ENCODE data around the gene AK8.
A peak's percentile ranks its signal among the peaks of the same experiment; 100 is the strongest.

Gene AK8

DNA sequence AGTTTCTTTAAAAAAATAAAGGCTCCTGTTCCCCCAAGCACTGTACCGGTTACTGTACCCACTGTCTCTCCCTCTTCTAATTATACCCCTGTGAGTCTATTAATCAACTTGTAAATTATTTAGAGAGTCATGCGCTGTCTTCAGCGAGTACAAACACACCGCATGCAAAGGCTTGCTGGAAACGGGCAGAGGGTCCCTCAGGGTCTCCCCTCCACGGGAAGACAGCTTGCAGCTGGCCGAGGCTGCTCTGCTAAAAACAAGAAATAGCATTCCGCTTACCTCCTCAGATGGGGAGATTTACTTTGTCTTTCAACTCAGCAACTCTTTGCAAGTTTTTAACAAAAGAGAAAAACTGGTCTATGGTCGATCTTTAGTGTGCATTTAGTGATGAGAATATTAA lies 71.8 kb downstream of the AK8 start:
- Histone ChIP-seq H3K14ac (ENCODE audit: low read length) (no peak overlapping the region), H3K9me3 (replicated peaks in 1 of 2; ENCODE audit: control insufficient read depth in 2 of 2, insufficient read depth in 1 of 2, low read depth in 1 of 2, low read length in 2 of 2) (no peaks in the 10 kb centered on the region), H3K18ac (ENCODE audit: low read length) (no peak overlapping the region), H3K27me3 (ENCODE audit: control insufficient read depth in 3 of 3, insufficient read depth in 3 of 3, low read depth in 1 of 3, low read length in 3 of 3) (peaks cover 0 to 7% (median 0%) of the 10 kb centered on the region in 3 experiments), H4K8ac (ENCODE audit: low read depth, low read length) (no peak overlapping the region), H2AK5ac (ENCODE audit: low read depth, low read length) (no peak overlapping the region), H3K79me1 (ENCODE audit: low read depth, low read length) (no peaks in the 10 kb centered on the region), H3K4ac (ENCODE audit: low read length) (no peak overlapping the region), H2BK5ac (ENCODE audit: low read length) (no peak overlapping the region), H3K4me2 (ENCODE audit: insufficient read depth, low read length, poor library complexity, severe bottlenecking) (no peak overlapping the region), H3K23ac (ENCODE audit: low read depth, low read length, poor library complexity) (no peak overlapping the region), H3K4me1 (ENCODE audit: control insufficient read depth in 2 of 2, insufficient read depth in 1 of 2, low read depth in 1 of 2, low read length in 2 of 2) (peaks cover 7 to 22% of the 10 kb centered on the region in 2 donors), H2BK12ac (ENCODE audit: low read length) (no peak overlapping the region), H4K91ac (ENCODE audit: low read depth, low read length, poor library complexity) (no peak overlapping the region), H2AFZ (ENCODE audit: low read length) (no peak overlapping the region), H3K4me3 (ENCODE audit: low read length in 2 of 2) (no peak overlapping the region), H3K27ac (replicated peaks; ENCODE audit: low read length) (no peak overlapping the region), H3K9ac (ENCODE audit: low read depth, low read length, poor library complexity) (no peak overlapping the region), H2BK120ac (ENCODE audit: low read depth, low read length) (no peak overlapping the region), H2BK15ac (ENCODE audit: low read length) (no peak overlapping the region), H3K36me3 (replicated peaks in 1 of 2; ENCODE audit: control insufficient read depth in 2 of 2, insufficient read depth in 2 of 2, low read length in 2 of 2) (no peaks in the 10 kb centered on the region)
- WGBS, 2 donors (ENCODE audit: extremely low coverage in 2 of 2, insufficient read length in 2 of 2, insufficient replicate concordance in 1 of 2) = no CpG with 5 or more reads among the region's 9 CpGs
- no peak for DNase-seq (ENCODE audit: low spot score)

- no CpG with 5 or more reads among the region's 20 CpGs for WGBS, 2 donors (ENCODE audit: extremely low coverage in 2 of 2, insufficient read length in 2 of 2, insufficient replicate concordance in 1 of 2)
- H2AK5ac ChIP-seq (ENCODE audit: low read depth, low read length) = peak overlapping the region; percentile 77
These were observed 73.3 kb downstream of the AK8 start for GRCh38 chr9:132804576-132805295.

DNA sequence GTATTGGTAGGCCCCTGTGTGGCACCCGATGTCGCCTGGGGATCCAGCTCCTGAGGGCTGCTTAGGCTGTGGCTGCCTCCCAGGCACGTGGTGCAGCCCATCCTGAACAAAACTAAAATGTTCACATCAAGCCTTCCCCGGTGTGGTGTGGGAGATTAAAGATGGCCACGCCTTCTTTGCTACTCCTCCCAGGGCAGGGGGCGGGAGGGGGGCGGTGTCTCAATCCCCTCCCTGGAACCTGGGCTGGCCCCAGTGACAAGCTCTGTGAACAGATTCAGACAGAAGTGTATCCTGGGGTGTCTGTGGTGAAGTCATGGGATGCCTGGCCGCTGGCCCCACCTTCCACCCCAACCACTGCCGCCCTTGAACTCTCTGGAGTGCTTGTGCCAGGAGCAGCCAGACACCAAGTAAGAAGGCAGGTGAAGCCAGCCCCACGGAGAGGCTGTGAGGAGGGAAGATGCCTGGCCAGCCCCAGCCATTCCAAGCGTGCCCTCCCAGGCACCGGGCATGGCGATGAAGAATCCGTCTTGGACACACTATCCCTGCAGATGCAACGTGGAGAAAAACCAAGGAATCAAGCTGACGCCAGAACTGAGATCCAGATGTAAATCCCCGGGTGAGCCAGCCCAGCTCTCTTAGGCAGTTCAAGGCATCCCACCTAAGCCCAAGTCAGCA lies 75.8 kb downstream of the AK8 start:
- Histone ChIP-seq H2AFZ (ENCODE audit: low read length) (no peak overlapping the region), H3K18ac (ENCODE audit: low read length) (peak overlapping the region; percentile 53), H2BK5ac (ENCODE audit: low read length) (peak overlapping the region; percentile 71), H3K4me3 (ENCODE audit: low read length in 2 of 2) (no peak overlapping the region), H3K27me3 (ENCODE audit: control insufficient read depth in 3 of 3, insufficient read depth in 3 of 3, low read depth in 1 of 3, low read length in 3 of 3) (peaks cover 0 to 13% (median 3%) of the 10 kb centered on the region in 3 experiments), H2BK15ac (ENCODE audit: low read length) (no peak overlapping the region), H3K79me1 (ENCODE audit: low read depth, low read length) (no peaks in the 10 kb centered on the region), H3K4ac (ENCODE audit: low read length) (no peak overlapping the region), H2BK12ac (ENCODE audit: low read length) (no peak overlapping the region), H3K27ac (replicated peaks; ENCODE audit: low read length) (no peak overlapping the region), H3K36me3 (replicated peaks in 1 of 2; ENCODE audit: control insufficient read depth in 2 of 2, insufficient read depth in 2 of 2, low read length in 2 of 2) (no peaks in the 10 kb centered on the region), H3K9me3 (replicated peaks in 1 of 2; ENCODE audit: control insufficient read depth in 2 of 2, insufficient read depth in 1 of 2, low read depth in 1 of 2, low read length in 2 of 2) (peaks cover 0 to 3% of the 10 kb centered on the region in 2 donors), H3K23ac (ENCODE audit: low read depth, low read length, poor library complexity) (no peak overlapping the region), H2BK120ac (ENCODE audit: low read depth, low read length) (no peak overlapping the region), H4K91ac (ENCODE audit: low read depth, low read length, poor library complexity) (no peak overlapping the region), H3K9ac (ENCODE audit: low read depth, low read length, poor library complexity) (peak overlapping the region; percentile 52), H3K4me1 (ENCODE audit: control insufficient read depth in 2 of 2, insufficient read depth in 1 of 2, low read depth in 1 of 2, low read length in 2 of 2) (peaks cover 6 to 20% of the 10 kb centered on the region in 2 donors), H2AK5ac (ENCODE audit: low read depth, low read length) (no peak overlapping the region), H3K4me2 (ENCODE audit: insufficient read depth, low read length, poor library complexity, severe bottlenecking) (no peak overlapping the region), H4K8ac (ENCODE audit: low read depth, low read length) (no peak overlapping the region), H3K14ac (ENCODE audit: low read length) (no peak overlapping the region)
- no CpG with 5 or more reads among the region's 17 CpGs for WGBS, 2 donors (ENCODE audit: extremely low coverage in 2 of 2, insufficient read length in 2 of 2, insufficient replicate concordance in 1 of 2)
- no peak for DNase-seq (ENCODE audit: low spot score)

More at GRCh38 chr9:132804576-132805295, 73.3 kb downstream of the AK8 start:
- no peak overlapping the region for H3K18ac ChIP-seq (ENCODE audit: low read length)
- H3K79me1 ChIP-seq (ENCODE audit: low read depth, low read length) = no peaks in the 10 kb centered on the region
- H3K4me2 ChIP-seq (ENCODE audit: insufficient read depth, low read length, poor library complexity, severe bottlenecking) = no peak overlapping the region
- no peaks in the 10 kb centered on the region for H3K9me3 ChIP-seq (replicated peaks in 1 of 2; ENCODE audit: control insufficient read depth in 2 of 2, insufficient read depth in 1 of 2, low read depth in 1 of 2, low read length in 2 of 2)
- no peak overlapping the region for H4K91ac ChIP-seq (ENCODE audit: low read depth, low read length, poor library complexity)
- H3K27me3 ChIP-seq (ENCODE audit: control insufficient read depth in 3 of 3, insufficient read depth in 3 of 3, low read depth in 1 of 3, low read length in 3 of 3) = peaks cover 0 to 8% (median 0%) of the 10 kb centered on the region in 3 experiments
- H2BK15ac ChIP-seq (ENCODE audit: low read length) = peak overlapping the region; percentile 46
- no peaks in the 10 kb centered on the region for H3K36me3 ChIP-seq (replicated peaks in 1 of 2; ENCODE audit: control insufficient read depth in 2 of 2, insufficient read depth in 2 of 2, low read length in 2 of 2)
- no peak overlapping the region for H3K14ac ChIP-seq (ENCODE audit: low read length)
- H3K4me3 ChIP-seq (ENCODE audit: low read length in 2 of 2) = no peak overlapping the region
- peak overlapping the region; percentile 32 for H2AFZ ChIP-seq (ENCODE audit: low read length)
- no peak overlapping the region for H2BK120ac ChIP-seq (ENCODE audit: low read depth, low read length)
- DNase-seq (ENCODE audit: low spot score) = no peak
- H4K8ac ChIP-seq (ENCODE audit: low read depth, low read length) = no peak overlapping the region
- H3K23ac ChIP-seq (ENCODE audit: low read depth, low read length, poor library complexity) = no peak overlapping the region
- no peak overlapping the region for H3K27ac ChIP-seq (replicated peaks; ENCODE audit: low read length)
- H3K4me1 ChIP-seq (ENCODE audit: control insufficient read depth in 2 of 2, insufficient read depth in 1 of 2, low read depth in 1 of 2, low read length in 2 of 2) = peaks cover 7 to 22% of the 10 kb centered on the region in 2 donors
- H2BK12ac ChIP-seq (ENCODE audit: low read length) = no peak overlapping the region
- no peak overlapping the region for H3K9ac ChIP-seq (ENCODE audit: low read depth, low read length, poor library complexity)
- no peak overlapping the region for H3K4ac ChIP-seq (ENCODE audit: low read length)
- H2BK5ac ChIP-seq (ENCODE audit: low read length) = no peak overlapping the region

GRCh38 chr9:132801659-132802058 lies 76.4 kb downstream of the AK8 start:
- H3K4me1 ChIP-seq (ENCODE audit: control insufficient read depth in 2 of 2, insufficient read depth in 1 of 2, low read depth in 1 of 2, low read length in 2 of 2) = peaks cover 5 to 18% of the 10 kb centered on the region in 2 donors
- no peaks in the 10 kb centered on the region for H3K79me1 ChIP-seq (ENCODE audit: low read depth, low read length)
- no peak overlapping the region for H2BK120ac ChIP-seq (ENCODE audit: low read depth, low read length)
- H4K91ac ChIP-seq (ENCODE audit: low read depth, low read length, poor library complexity) = no peak overlapping the region
- no peak overlapping the region for H4K8ac ChIP-seq (ENCODE audit: low read depth, low read length)
- H3K9me3 ChIP-seq (replicated peaks in 1 of 2; ENCODE audit: control insufficient read depth in 2 of 2, insufficient read depth in 1 of 2, low read depth in 1 of 2, low read length in 2 of 2) = peaks cover 0 to 3% of the 10 kb centered on the region in 2 donors
- no peak overlapping the region for H3K27ac ChIP-seq (replicated peaks; ENCODE audit: low read length)
- no peak overlapping the region for H2AFZ ChIP-seq (ENCODE audit: low read length)
- no peak overlapping the region for H3K9ac ChIP-seq (ENCODE audit: low read depth, low read length, poor library complexity)
- DNase-seq (ENCODE audit: low spot score) = no peak
- no peak overlapping the region for H2BK15ac ChIP-seq (ENCODE audit: low read length)
- H3K27me3 ChIP-seq (ENCODE audit: control insufficient read depth in 3 of 3, insufficient read depth in 3 of 3, low read depth in 1 of 3, low read length in 3 of 3) = peaks cover 0 to 13% (median 3%) of the 10 kb centered on the region in 3 experiments
- H2BK12ac ChIP-seq (ENCODE audit: low read length) = no peak overlapping the region
- H2AK5ac ChIP-seq (ENCODE audit: low read depth, low read length) = no peak overlapping the region
- no peak overlapping the region for H3K14ac ChIP-seq (ENCODE audit: low read length)
- no peak overlapping the region for H3K18ac ChIP-seq (ENCODE audit: low read length)
- H3K4ac ChIP-seq (ENCODE audit: low read length) = no peak overlapping the region
- H2BK5ac ChIP-seq (ENCODE audit: low read length) = no peak overlapping the region
- H3K23ac ChIP-seq (ENCODE audit: low read depth, low read length, poor library complexity) = no peak overlapping the region
- no peak overlapping the region for H3K4me3 ChIP-seq (ENCODE audit: low read length in 2 of 2)
- no peaks in the 10 kb centered on the region for H3K36me3 ChIP-seq (replicated peaks in 1 of 2; ENCODE audit: control insufficient read depth in 2 of 2, insufficient read depth in 2 of 2, low read length in 2 of 2)
- no peak overlapping the region for H3K4me2 ChIP-seq (ENCODE audit: insufficient read depth, low read length, poor library complexity, severe bottlenecking)
- no CpG with 5 or more reads among the region's 4 CpGs for WGBS, 2 donors (ENCODE audit: extremely low coverage in 2 of 2, insufficient read length in 2 of 2, insufficient replicate concordance in 1 of 2)

Measured in neuronal stem cell (in vitro differentiated cells).